Neural cell (in vitro differentiated cells): ENCODE results near the gene USP31. TPM values are rescaled to one million over a fixed set of nuclear protein-coding genes. Genes with fewer than 3 reads are reported as not detected.

ENCODE experiments used
- H2AFZ ChIP-seq: fragments of 200-600, 300-800 bp; sonication (generic), shearing (Covaris generic); 2 replicates; pipeline ENCODE4 v1.6.0; 2014; ENCODE audit warnings: low read depth, mild to moderate bottlenecking, antibody characterized with exemption, low read length, moderate library complexity
- H3F3A ChIP-seq: fragments of 200-600 bp; shearing (Covaris generic); 2 replicates; pipeline ENCODE4 v1.6.1; 2016; ENCODE audit warnings: mild to moderate bottlenecking, moderate library complexity, mixed read lengths, antibody characterized with exemption, low read length; ENCODE audit not compliant: insufficient read depth, poor library complexity, severe bottlenecking
- H3K27ac ChIP-seq: fragments of 200-600, 300-800 bp; sonication (generic), shearing (Covaris generic); 2 replicates; pipeline ENCODE4 v1.5.1; 2014; ENCODE audit warnings: mild to moderate bottlenecking, low read length, moderate library complexity
- H3K27me3 ChIP-seq: fragments of 300-800, 200-600 bp; sonication (generic), shearing (Covaris generic); 2 replicates; pipeline ENCODE4 v1.6.0; 2014; ENCODE audit warnings: mild to moderate bottlenecking, low read depth, low read length, moderate library complexity; ENCODE audit not compliant: insufficient read depth
- H3K36me3 ChIP-seq: fragments of 300-800, 200-600 bp; sonication (generic), shearing (Covaris generic); 2 replicates; pipeline ENCODE4 v1.5.1; 2014; ENCODE audit warnings: mild to moderate bottlenecking, antibody characterized with exemption, low read length, moderate library complexity; ENCODE audit not compliant: insufficient read depth
- H3K4me2 ChIP-seq: fragments of 300-800, 200-600 bp; sonication (generic), shearing (Covaris generic); 2 replicates; pipeline ENCODE4 v1.6.0; 2014; ENCODE audit warnings: mild to moderate bottlenecking, low read length
- H3K4me3 ChIP-seq: fragments of 300-800, 200-600 bp; sonication (generic), shearing (Covaris generic); 2 replicates; pipeline ENCODE4 v1.5.1; 2014; ENCODE audit warnings: mild to moderate bottlenecking, low read length, moderate library complexity
- H3K79me2 ChIP-seq: fragments of 200-600 bp; shearing (Covaris generic); replicated peaks from 2 replicates; pipeline ENCODE4 v1.6.0; 2014; ENCODE audit warnings: mild to moderate bottlenecking, low read length, moderate library complexity; ENCODE audit not compliant: insufficient read depth
- H3K9ac ChIP-seq: fragments of 300-800, 200-600 bp; sonication (generic), shearing (Covaris generic); 2 replicates; pipeline ENCODE4 v1.6.1; 2016; ENCODE audit warnings: mild to moderate bottlenecking, low read length, mixed read lengths
- H3K9me2 ChIP-seq: fragments of 200-600 bp; shearing (Covaris generic); 2 replicates; pipeline ENCODE4 v1.6.1; 2016; ENCODE audit warnings: mild to moderate bottlenecking, low read length, mixed read lengths; ENCODE audit not compliant: insufficient read depth
- H3K9me3 ChIP-seq: fragments of 200-600, 300-800 bp; sonication (generic), shearing (Covaris generic); 2 replicates; pipeline ENCODE4 v1.6.1; 2016; ENCODE audit warnings: mild to moderate bottlenecking, mixed run types, low read length, moderate library complexity, mixed read lengths
- H4K20me1 ChIP-seq: fragments of 200-600 bp; shearing (Covaris generic); 2 replicates; pipeline ENCODE4 v1.6.1; 2016; ENCODE audit warnings: mild to moderate bottlenecking, mixed run types; ENCODE audit not compliant: insufficient read depth
- CTCF ChIP-seq: fragments of 450-650 bp; IDR thresholded peaks from 2 replicates; pipeline ENCODE4 v1.5.1; 2014; ENCODE audit warnings: antibody characterized with exemption, mild to moderate bottlenecking, moderate library complexity; ENCODE audit not compliant: poor library complexity, severe bottlenecking
- EP300 ChIP-seq: fragments of 450-650 bp; conservative IDR thresholded peaks from 2 replicates; pipeline ENCODE4 v1.6.1; 2014; ENCODE audit warnings: antibody characterized with exemption, mild to moderate bottlenecking, moderate library complexity; ENCODE audit not compliant: poor library complexity, severe bottlenecking
- EZH2 ChIP-seq: fragments of 200-600, 300-800 bp; shearing (Covaris generic), sonication (generic); IDR thresholded peaks from 2 replicates; pipeline ENCODE4 v1.6.1; 2014; ENCODE audit warnings: antibody characterized with exemption, low read length, borderline replicate concordance, mild to moderate bottlenecking; ENCODE audit not compliant: insufficient read depth, poor library complexity, severe bottlenecking
- MXI1 ChIP-seq: fragments of 450-650 bp; conservative IDR thresholded peaks from 2 replicates; pipeline ENCODE4 v1.6.1; 2014; ENCODE audit warnings: antibody characterized with exemption, mild to moderate bottlenecking; ENCODE audit not compliant: poor library complexity, severe bottlenecking
- POLR2AphosphoS5 ChIP-seq: IDR thresholded peaks from 2 replicates; pipeline ENCODE4 v1.6.1; 2012
- RAD21 ChIP-seq: fragments of 450-650 bp; conservative IDR thresholded peaks from 2 replicates; pipeline ENCODE4 v1.6.1; 2014; ENCODE audit warnings: antibody characterized with exemption, mild to moderate bottlenecking, moderate library complexity
- REST ChIP-seq: IDR thresholded peaks from 2 replicates; pipeline ENCODE4 v1.6.1; 2012; ENCODE audit warnings: borderline replicate concordance
- SMC3 ChIP-seq: fragments of 450-650 bp; conservative IDR thresholded peaks from 2 replicates; pipeline ENCODE4 v1.6.1; 2014; ENCODE audit warnings: antibody characterized with exemption, mild to moderate bottlenecking, moderate library complexity; ENCODE audit not compliant: poor library complexity
- TAF1 ChIP-seq: IDR thresholded peaks from 2 replicates; pipeline ENCODE4 v1.6.1; 2012; ENCODE audit warnings: low read depth
- polyA plus RNA-seq: library from polyadenylated mRNA; depleted of rRNA; stranded (reverse); fragments of >200 nt; gene quantifications from 2 replicates; pipeline ENCODE4 v1.2.3, GENCODE V29; 2014

The USP31 gene
- polyA plus RNA-seq, 1 donor from 2014 or later = 5.8 TPM

DNA sequence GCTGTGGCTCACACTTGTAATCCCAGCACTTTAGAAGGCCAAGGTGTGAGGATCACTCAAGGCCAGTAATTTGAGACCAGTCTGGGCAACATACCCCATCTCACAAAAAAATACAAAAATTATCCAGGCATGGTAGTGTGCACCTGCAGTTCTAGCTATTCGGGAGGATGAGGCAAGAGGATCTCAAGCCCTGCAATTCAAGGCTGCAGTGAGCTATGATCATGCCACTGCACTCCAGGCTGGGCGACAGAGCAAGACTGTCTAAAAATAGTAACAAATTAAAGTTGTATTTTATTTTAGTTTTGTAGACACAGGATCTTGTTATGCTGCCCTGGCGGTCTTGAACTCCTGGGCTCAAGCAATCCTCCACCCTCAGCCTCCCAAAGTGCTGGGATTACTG lies 18.2 kb downstream of the USP31 start:
- Histone ChIP-seq H3K9me2 (no peaks in the 10 kb centered on the region), H3K36me3 (no peaks in the 10 kb centered on the region), H3K79me2 (peaks cover 13% of the 10 kb centered on the region), H3K4me2 (no peak overlapping the region), H3F3A (no peaks in the 10 kb centered on the region), H3K27ac (no peak overlapping the region), H3K9ac (no peak overlapping the region), H4K20me1 (no peaks in the 10 kb centered on the region), H3K9me3 (no peaks in the 10 kb centered on the region), H3K27me3 (no peaks in the 10 kb centered on the region), H2AFZ (no peak overlapping the region), H3K4me3 (no peak overlapping the region)
- TF ChIP-seq REST (no peak), CTCF (no peak), POLR2AphosphoS5 (no peak), EP300 (no peak), SMC3 (no peak), TAF1 (no peak), EZH2 (no peak), MXI1 (no peak), RAD21 (no peak)

DNA sequence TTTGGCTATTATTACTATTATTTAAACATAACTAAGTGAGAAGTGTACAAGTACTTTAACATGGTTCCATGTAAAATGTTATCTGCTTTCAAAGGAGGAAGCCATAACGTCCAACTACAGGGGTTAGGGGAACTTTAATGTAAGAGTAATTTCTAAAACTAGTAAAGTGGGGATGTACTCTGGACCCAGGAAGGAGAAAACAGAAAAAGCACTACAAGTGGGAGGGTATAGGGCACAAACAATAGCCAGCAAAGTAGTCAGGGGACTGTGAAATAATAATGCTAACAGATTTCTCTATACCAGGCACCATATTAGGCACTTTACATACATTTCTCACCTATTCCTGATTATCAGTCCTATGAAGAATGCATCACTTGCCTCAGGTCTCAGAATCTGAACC lies 19.6 kb downstream of the USP31 start:
- Histone ChIP-seq H3K9me2 (no peaks in the 10 kb centered on the region), H3F3A (no peaks in the 10 kb centered on the region), H3K9me3 (no peaks in the 10 kb centered on the region), H2AFZ (no peak overlapping the region), H3K4me3 (no peak overlapping the region), H4K20me1 (no peaks in the 10 kb centered on the region), H3K36me3 (no peaks in the 10 kb centered on the region), H3K4me2 (no peak overlapping the region), H3K27me3 (no peaks in the 10 kb centered on the region), H3K9ac (no peak overlapping the region), H3K79me2 (peaks cover 13% of the 10 kb centered on the region), H3K27ac (no peak overlapping the region)
- TF ChIP-seq SMC3 (no peak), RAD21 (no peak), EP300 (no peak), EZH2 (no peak), CTCF (no peak), POLR2AphosphoS5 (no peak), REST (no peak), TAF1 (no peak), MXI1 (no peak)
